Muscle of back (tissue), 11 donors: ENCODE measurements around the gene FAM240A. TPM values are rescaled to one million over a fixed set of nuclear protein-coding genes. Genes with fewer than 3 reads are reported as not detected.

Experiments
- DNase-seq, 3 donors: peaks; one replicate each; pipeline versions ENCODE4 v3.0.0 to v3.0.0-alpha.2; 2013
- polyA plus RNA-seq, 10 donors: library from polyadenylated mRNA; unstranded; fragments of 120-200 nt; gene quantifications; one replicate each; pipeline ENCODE4 v1.2.1, GENCODE V29; 2013; ENCODE audit not compliant: insufficient read length in 10 of 10

The FAM240A gene
- polyA plus RNA-seq, 10 donors, result 0.13 to 0.41 (median 0.27) TPM

DNA sequence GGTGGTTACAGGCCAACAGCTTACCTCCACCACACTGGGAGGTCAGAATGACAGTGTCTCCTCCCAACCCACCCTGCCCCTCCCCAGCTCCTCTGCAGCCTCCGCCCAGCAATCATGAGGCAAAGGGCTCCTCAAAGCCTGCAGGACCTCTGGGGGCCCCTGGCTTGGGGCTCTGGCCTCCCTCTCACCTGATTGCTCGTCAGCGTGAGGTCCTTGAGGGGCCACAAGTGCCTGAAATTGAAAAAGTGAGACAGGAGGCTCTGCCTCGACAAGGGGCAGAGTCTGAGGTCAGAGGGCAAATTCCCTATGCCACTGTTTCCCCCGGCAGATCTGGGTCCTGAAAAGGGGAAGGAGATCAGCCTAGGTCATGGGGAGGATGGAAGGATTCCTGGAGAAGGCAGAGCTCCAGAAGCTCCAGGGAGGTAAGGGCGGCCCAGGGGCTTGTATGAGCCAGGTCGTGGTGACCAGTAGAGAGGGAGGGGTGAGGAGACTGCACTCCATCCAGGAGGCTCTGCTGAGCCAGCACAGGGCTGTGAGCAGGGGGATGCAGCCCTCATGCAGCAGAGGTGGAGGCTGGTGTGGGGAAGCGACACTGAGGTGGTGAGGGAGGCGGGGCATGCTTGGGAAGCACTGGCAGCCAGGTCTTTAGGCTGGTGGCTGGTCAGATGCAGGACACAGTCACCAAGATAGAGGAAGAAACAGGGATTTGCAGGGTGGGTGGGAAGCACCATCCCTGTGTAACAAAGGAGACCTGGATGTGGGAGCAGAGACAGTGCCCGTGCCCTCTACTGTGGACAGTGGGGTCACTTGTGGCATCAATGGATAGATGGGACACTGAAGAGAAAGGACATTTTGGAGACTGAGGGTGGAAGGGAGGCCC is 61.1 kb downstream of the FAM240A start:
- DNase-seq, result no peak

GRCh38 chr3:46674031-46674845 is 61.9 kb downstream of the FAM240A start:
- no peak for DNase-seq

GRCh38 chr3:46675426-46675825 is 63.1 kb downstream of the FAM240A start:
- no peak for DNase-seq

Other genes starting within 250 kb of the FAM240A start
- gene CCR5, start 241.6 kb upstream of the FAM240A start, polyA plus RNA-seq, result 1 to 10 TPM in 1 of 10 donors, under 1 TPM in 9; 0.13 to 1.3 (median 0.42) TPM
- gene CCRL2, start 205.3 kb upstream of the FAM240A start, polyA plus RNA-seq, result under 1 TPM; 0.35 to 0.78 (median 0.59) TPM
- 1 to 10 TPM; 1.2 to 3.9 (median 1.9) TPM for gene LTF, start 147.6 kb upstream of the FAM240A start, polyA plus RNA-seq
- gene RTP3, start 114.5 kb upstream of the FAM240A start, polyA plus RNA-seq, result under 1 TPM in 1 of 10 donors, not detected in 9; 0.15 TPM
- 1 to 10 TPM; 1.9 to 5.3 (median 4.0) TPM for gene LRRC2, start 46.2 kb upstream of the FAM240A start, polyA plus RNA-seq
- gene ALS2CL, start 81.2 kb downstream of the FAM240A start, polyA plus RNA-seq, result 10 to 100 TPM in 1 of 10 donors, 1 to 10 TPM in 9; 2.8 to 10.3 (median 5.1) TPM
- 1 to 10 TPM in 3 of 10 donors, under 1 TPM in 7; 0.62 to 1.9 (median 0.90) TPM for gene TMIE, start 88.9 kb downstream of the FAM240A start, polyA plus RNA-seq
- gene PRSS50, start 105.3 kb downstream of the FAM240A start, polyA plus RNA-seq, result under 1 TPM in 7 of 10 donors, not detected in 3; 0.09 to 0.30 (median 0.16) TPM